ENCODE data around the gene PPP1R18. TPM values are rescaled to one million over a fixed set of nuclear protein-coding genes. Genes with fewer than 3 reads are reported as not detected.

PPP1R18 gene
- total and polyA plus RNA-seq, 9 of the 15 experiments (the other 6 are each of a cell fraction or from before 2014, with no cell fraction given): 12.0 to 99.2 (median 42.6) TPM

GRCh38 chr6:30676660-30677285 lies 9.7 kb downstream of the PPP1R18 start:
- in situ Hi-C loops (cut with MboI): loop anchor here (10.0 kb wide), 2 partner anchors 48 to 408 kb away; partner anchors contain the start of gene TUBB
- Histone ChIP-seq H3K4me3 (no peak overlapping the region), H2AFZ (ENCODE audit: low read depth, low read length) (no peak overlapping the region), H3K4me1 (replicated peaks in 1 of 2; ENCODE audit: control insufficient read depth in 2 of 2, insufficient read depth in 2 of 2, low read length in 2 of 2) (peaks cover 20 to 38% of the 10 kb centered on the region in 2 experiments), H3K36me3 (ENCODE audit: control insufficient read depth, insufficient read depth, low read length) (peaks cover 43% of the 10 kb centered on the region), H3K9me3 (replicated peaks; ENCODE audit: control insufficient read depth, insufficient read depth, low read depth, low read length) (no peaks in the 10 kb centered on the region), H3K27ac (ENCODE audit: extremely low read depth, low read depth, low read length) (no peak overlapping the region), H4K20me1 (replicated peaks; ENCODE audit: control insufficient read depth, insufficient read depth, low read length) (no peaks in the 10 kb centered on the region; the same call in 1 of the 2 replicates), H3K9me1 (ENCODE audit: control insufficient read depth, insufficient read depth, low read length) (no peaks in the 10 kb centered on the region), H3K4me2 (ENCODE audit: insufficient read depth, low read length) (no peak overlapping the region), H3K9ac (ENCODE audit: insufficient read depth in 1 of 2, low read depth in 2 of 2, low read length in 2 of 2) (peak overlapping the region in 1 of 2 experiments; percentile 55; a peak in 2 of 4 replicates), H3K27me3 (ENCODE audit: control insufficient read depth in 2 of 2, insufficient read depth in 2 of 2, low read length in 2 of 2) (no peaks in the 10 kb centered on the region), H3K79me2 (ENCODE audit: control insufficient read depth, insufficient read depth, low read length) (peaks cover 42% of the 10 kb centered on the region)
- DNase-seq (ENCODE audit: extremely low read depth in 1 of 4, low spot score in 3 of 4) (no peak), ATAC-seq (no peak), FAIRE-seq (no peak)
- ChIA-PET POLR2A (interaction anchor here (1.3 to 1.8 kb wide), 2 partner anchors 14 to 40 kb away, joined by 3 to 4 read pairs; partner anchors contain the start of genes MDC1 and NRM), CTCF (ENCODE audit: low intra/inter-chr PET ratio) (no interaction called here)
- BruUV-seq (replicated peaks): TSS peak; percentile 28
- intact Hi-C loops (cut with micrococcal nuclease): no loop called here
- 91% methylated on average over 9 of the region's 10 CpGs for WGBS (ENCODE audit: insufficient coverage, low coverage, missing lambda C conversion rate)
- no peak for TF ChIP-seq HDAC3 (IDR thresholded peaks at IDR 0.05; ENCODE audit: borderline replicate concordance, partially characterized antibody)
- no peak for TF ChIP-seq ZNF146 (CRISPR knock-in tag; IDR thresholded peaks at IDR 0.05; ENCODE audit: unreplicated experiment)
- no peak for TF ChIP-seq ZNF511 (CRISPR knock-in tag; IDR thresholded peaks at IDR 0.05)
- TF ChIP-seq TGIF2 (CRISPR knock-in tag; IDR thresholded peaks at IDR 0.05): no peak
- no peak for TF ChIP-seq ZNF384 (IDR thresholded peaks at IDR 0.05; ENCODE audit: low read depth, low read length)
- TF ChIP-seq ZBTB40 (IDR thresholded peaks at IDR 0.05): no peak
- no peak for TF ChIP-seq ZBTB40 (CRISPR knock-in tag; IDR thresholded peaks at IDR 0.05)
- no peak for TF ChIP-seq LCOR (CRISPR knock-in tag; IDR thresholded peaks at IDR 0.05)
